ENCODE results near the gene ZNF18.

ZNF18 gene

DNA sequence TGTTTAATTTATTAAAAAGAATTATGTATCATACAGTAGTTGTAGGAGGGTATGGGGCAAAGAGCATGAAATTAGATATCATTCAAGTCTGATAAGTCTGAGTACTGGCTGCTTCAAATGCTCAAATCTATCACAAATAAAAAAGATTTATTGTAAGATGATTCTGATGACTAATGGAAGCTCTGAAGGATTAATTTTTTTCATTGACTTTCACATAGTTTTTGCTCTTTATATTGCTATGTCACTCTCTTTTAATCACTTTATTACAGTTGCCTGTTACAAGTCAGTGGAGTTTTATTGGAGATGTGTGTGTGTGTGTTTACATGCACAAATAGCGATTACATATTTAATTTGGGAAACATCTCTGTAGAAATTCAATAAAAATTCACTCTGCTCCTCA, 38.4 kb upstream of the ZNF18 start:
- in situ Hi-C loops (cut with MboI; ENCODE audit: low sequenced_read_pairs, unreplicated experiment): no loop called here
- no peak for DNase-seq (ENCODE audit: low spot score)
- no peak for TF ChIP-seq CTCF (IDR thresholded peaks at IDR 0.05; ENCODE audit: borderline replicate concordance, control extremely low read depth, extremely low read depth, insufficient read depth, missing control alignments)

DNA sequence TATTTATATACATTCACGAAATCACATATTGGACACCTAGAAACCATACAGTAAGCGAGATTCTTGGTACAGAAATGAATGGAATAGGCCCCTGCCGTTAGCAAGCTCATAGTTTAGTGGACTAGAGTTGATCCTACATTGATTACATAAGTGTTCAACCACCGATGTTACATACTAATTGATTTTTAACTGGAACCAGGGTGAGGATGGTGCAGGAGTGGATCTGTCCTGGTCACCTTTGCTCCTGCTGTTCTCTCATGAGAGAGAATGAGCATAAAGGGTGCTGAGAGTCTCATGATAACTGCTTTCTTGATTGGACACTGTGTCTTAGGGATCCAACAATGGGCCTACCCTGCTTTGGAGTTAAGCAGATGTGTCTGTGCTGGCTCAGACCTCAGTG, 37.3 kb upstream of the ZNF18 start:
- no peak for DNase-seq (ENCODE audit: low spot score)
- no peak for TF ChIP-seq CTCF (IDR thresholded peaks at IDR 0.05; ENCODE audit: borderline replicate concordance, control extremely low read depth, extremely low read depth, insufficient read depth, missing control alignments)
- in situ Hi-C loops (cut with MboI; ENCODE audit: low sequenced_read_pairs, unreplicated experiment): no loop called here

DNA sequence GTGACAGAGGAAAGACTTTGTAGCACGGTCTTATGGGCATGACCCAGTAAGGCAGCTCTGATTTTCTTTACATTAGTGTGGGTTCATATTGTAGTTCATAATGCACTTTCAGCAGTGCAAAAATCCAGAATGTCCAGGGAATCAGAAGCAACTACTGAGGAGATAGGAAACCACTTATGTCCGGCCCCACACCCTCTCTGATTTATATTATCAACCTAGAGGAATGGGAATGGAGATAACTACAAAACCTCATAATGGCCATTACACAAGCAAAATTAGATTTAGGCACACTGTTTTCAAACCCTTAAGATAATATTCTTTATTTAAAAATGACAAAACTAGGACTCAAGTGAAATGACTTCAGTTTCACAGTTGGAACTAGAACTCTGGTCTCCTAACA, 31.3 kb upstream of the ZNF18 start:
- no peak for DNase-seq (ENCODE audit: low spot score)
- no peak for TF ChIP-seq CTCF (IDR thresholded peaks at IDR 0.05; ENCODE audit: borderline replicate concordance, control extremely low read depth, extremely low read depth, insufficient read depth, missing control alignments)
- in situ Hi-C loops (cut with MboI; ENCODE audit: low sequenced_read_pairs, unreplicated experiment): no loop called here

DNA sequence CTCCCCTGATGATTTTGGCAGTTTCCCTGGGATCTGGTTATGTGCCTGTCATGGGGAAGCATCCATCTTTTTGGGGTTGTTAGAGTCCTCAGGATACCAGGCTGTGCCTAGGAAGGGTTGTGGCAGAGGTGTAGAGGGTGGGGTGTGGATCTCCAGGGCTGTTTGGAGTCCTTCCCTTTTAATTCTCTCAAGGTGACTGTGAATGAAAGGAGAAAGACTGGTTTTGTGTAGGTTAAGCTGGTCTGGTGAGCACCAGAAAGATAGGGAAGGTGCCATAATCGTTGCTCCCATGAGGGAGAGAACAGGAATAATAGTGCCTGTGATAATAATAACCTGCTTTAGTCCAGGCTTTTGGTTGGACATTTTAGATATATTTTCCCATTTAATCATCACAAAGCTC, 30.4 kb upstream of the ZNF18 start:
- DNase-seq (ENCODE audit: low spot score): no peak
- in situ Hi-C loops (cut with MboI; ENCODE audit: low sequenced_read_pairs, unreplicated experiment): no loop called here
- no peak for TF ChIP-seq CTCF (IDR thresholded peaks at IDR 0.05; ENCODE audit: borderline replicate concordance, control extremely low read depth, extremely low read depth, insufficient read depth, missing control alignments)

GRCh38 chr17:12024327-12024726, 27.1 kb upstream of the ZNF18 start:
- in situ Hi-C loops (cut with MboI; ENCODE audit: low sequenced_read_pairs, unreplicated experiment): no loop called here
- TF ChIP-seq CTCF (IDR thresholded peaks at IDR 0.05; ENCODE audit: borderline replicate concordance, control extremely low read depth, extremely low read depth, insufficient read depth, missing control alignments): no peak
- DNase-seq (ENCODE audit: low spot score): no peak

GRCh38 chr17:12022310-12022709, 25.0 kb upstream of the ZNF18 start:
- no peak for DNase-seq (ENCODE audit: low spot score)
- in situ Hi-C loops (cut with MboI; ENCODE audit: low sequenced_read_pairs, unreplicated experiment): no loop called here
- no peak for TF ChIP-seq CTCF (IDR thresholded peaks at IDR 0.05; ENCODE audit: borderline replicate concordance, control extremely low read depth, extremely low read depth, insufficient read depth, missing control alignments)

DNA sequence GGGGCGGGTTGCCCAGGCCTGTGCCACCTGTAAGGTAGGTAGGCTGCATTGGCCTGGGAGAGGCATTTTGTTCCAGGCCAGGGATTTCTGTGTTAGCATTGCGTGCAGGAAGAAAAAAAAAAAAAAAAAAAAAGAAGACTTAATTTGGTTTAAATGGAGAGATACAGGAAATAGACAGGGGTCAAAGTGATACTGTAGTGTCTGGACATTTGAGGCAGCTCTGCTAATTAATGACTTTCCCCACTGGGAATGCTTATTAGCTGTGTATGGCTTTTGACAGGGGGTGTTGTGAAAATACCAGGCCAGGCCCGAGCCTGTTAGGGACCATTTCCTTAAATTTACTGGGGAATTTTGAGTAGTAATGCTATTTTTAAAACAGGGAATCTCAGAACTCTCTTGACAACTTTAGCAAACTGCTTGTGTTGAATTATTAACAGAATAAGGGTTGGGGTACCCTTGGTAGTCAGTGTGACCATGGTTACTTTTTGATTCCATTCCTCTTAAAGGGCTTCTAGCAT, 24.4 kb upstream of the ZNF18 start:
- DNase-seq (ENCODE audit: low spot score): no peak
- no peak for TF ChIP-seq CTCF (IDR thresholded peaks at IDR 0.05; ENCODE audit: borderline replicate concordance, control extremely low read depth, extremely low read depth, insufficient read depth, missing control alignments)
- in situ Hi-C loops (cut with MboI; ENCODE audit: low sequenced_read_pairs, unreplicated experiment): no loop called here

Data from GM13976 (cell line).